Testis (tissue), 2 donors: Measurements from ENCODE around the gene PTPRD.

Experiments used
- CTCF ChIP-seq, 3 experiments: fragments of 450-650 bp in 2 of 3; fragments of 200-600 bp in 1 of 3; sonication (generic) in 1 of 3; IDR thresholded peaks; one replicate each; pipeline ENCODE4 v1.5.1; 2016 to 2019; ENCODE audit warnings: antibody characterized with exemption in 3 of 3, mild to moderate bottlenecking in 2 of 3, moderate library complexity in 1 of 3
- POLR2A ChIP-seq: fragments of 450-650 bp; IDR thresholded peaks from one replicate; pipeline ENCODE4 v1.6.1; 2017; ENCODE audit warnings: antibody characterized with exemption, mild to moderate bottlenecking, moderate library complexity

GRCh38 chr9:8408575-8409190 is 2204.1 kb downstream of the PTPRD start:
- no peak for TF ChIP-seq POLR2A
- TF ChIP-seq CTCF (IDR thresholded peaks at IDR 0.05) = no peak
